GM21576 (cell line): ENCODE data around the gene SLC25A17.
"Not testable (repeated sequence)": the region's sequence is repeated elsewhere in the genome, so short reads cannot be mapped to it uniquely, and the experiment has no call there.

Source experiments
- ATAC-seq: cut with Tn5 transposase; IDR thresholded peaks from one replicate; pipeline ENCODE4 v1.9.1; 2021; ENCODE audit warnings: mild to moderate bottlenecking, moderate library complexity; ENCODE audit not compliant: unreplicated experiment

SLC25A17 gene

DNA sequence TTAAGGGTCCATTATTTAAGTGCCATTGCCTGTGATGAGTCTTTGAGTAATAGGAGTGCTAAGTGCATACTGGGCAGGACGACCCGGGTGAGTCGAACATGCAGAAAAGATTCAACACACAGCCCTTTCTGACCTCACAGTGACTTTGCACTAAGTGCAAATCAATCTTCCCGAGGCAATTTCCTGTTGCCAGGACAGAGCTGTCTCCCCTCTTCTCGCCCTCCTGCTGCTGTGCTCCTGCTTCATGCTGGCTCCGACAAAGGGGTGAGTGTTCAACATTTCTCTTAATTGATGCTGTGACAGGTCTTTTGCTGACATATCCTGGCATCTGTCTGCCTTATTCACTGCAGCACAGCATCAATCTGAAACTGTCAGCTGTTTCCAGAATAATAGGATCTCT is 97.9 kb downstream of the SLC25A17 start:
- no peak for ATAC-seq

DNA sequence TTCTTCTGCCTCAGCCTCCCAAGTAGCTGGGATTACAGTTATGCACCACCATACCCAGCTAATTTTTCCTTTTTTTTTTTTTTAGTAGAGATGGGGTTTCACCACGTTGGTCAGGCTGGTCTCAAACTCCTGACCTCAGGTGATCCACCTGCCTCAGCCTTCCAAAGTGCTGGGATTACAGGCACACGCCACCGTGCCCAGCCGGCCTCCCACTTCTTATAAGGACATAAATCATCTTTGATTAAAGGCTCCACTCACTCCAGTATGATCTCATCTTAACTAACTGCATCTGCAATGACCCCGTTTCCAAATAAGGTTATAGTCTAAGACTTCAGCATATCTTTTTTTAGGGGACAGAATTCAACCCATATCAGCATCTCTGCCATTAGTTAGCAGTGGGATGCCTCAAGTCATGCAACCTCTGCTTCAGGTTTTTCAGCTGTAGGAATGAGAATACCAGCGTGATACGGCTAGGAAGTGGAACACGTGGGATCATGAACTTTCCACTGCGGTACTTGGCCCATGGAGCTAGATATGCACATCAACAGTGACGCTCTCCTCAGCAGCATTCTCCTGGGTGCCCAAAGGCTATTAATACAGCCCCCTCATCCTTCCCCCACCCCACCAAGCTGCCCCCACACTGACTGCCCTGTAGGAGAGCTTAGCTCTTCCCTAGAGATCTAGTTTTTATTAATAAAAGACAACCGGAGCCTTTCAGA is 98.4 kb downstream of the SLC25A17 start:
- ATAC-seq = no peak

DNA sequence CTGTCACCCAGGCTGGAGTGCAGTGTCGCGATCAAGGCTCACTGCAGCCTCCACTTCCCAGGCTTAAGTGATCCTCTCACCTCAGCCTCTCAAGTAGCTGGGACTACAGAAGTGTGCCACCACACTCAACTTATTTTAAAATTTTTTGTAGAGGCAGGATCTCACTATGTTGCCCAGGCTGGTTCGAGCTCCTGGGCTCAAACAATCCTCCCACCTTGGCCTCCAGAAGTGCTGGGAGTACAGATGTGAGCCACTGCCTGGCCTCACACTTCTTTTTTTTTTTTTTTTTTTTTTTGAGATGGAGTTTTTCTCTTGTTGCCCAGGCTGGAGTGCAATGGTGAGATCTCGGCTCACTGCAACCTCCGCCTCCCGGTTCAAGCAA is 99.0 kb downstream of the SLC25A17 start:
- ATAC-seq = not testable (repeated sequence)
